ENCODE data around the gene OR2J3.
"Not testable (repeated sequence)": the region's sequence is repeated elsewhere in the genome, so short reads cannot be mapped to it uniquely, and the experiment has no call there.

The OR2J3 gene

DNA sequence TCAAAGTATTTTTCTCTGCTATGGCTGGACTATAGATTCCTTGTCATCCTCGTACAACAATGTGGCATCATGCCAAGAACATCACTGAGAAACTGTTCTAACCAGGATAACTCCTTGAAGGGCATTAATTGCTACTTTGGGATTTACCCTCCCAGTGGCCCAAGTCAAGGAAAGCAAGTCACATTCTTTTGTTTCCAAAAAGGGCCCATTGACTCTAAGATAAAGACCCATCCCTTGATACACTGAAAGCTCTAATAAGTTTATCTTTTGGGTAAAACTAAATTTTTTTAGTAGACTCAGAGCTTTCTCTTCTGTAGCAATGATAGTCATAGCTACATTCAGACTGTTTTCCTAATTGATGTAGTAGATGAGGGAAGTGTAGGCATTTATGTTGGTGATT, at the start of gene OR2J3:
TSS of gene OR2J3 (plus strand) at position 301 of the 400 bp plus-strand sequence. CDS start 3,833 bp downstream, outside the sequence.
- no peak for DNase-seq

- DNase-seq, result no peak
Measured at GRCh38 chr6:29071831-29072723, 35.8 kb upstream of the OR2J3 start.

DNA sequence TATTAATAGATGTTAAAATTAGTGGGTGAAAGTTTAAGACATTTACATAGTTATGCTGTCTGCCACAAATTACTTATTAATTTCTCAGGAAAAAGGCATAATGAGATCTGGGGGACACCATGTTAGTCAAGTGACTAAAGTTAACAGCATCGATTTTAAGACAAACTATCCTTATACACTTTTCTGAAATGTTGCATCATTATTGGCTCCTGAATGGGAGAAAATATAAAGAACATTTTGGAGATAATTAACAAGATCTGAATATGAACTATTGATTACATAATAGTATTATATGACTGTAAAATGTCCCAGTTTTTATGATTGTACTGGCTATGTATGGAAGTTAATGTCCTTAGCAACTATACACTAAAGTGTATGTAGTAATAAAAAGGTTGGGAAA, 28.7 kb upstream of the OR2J3 start:
- DNase-seq, result no peak

DNA sequence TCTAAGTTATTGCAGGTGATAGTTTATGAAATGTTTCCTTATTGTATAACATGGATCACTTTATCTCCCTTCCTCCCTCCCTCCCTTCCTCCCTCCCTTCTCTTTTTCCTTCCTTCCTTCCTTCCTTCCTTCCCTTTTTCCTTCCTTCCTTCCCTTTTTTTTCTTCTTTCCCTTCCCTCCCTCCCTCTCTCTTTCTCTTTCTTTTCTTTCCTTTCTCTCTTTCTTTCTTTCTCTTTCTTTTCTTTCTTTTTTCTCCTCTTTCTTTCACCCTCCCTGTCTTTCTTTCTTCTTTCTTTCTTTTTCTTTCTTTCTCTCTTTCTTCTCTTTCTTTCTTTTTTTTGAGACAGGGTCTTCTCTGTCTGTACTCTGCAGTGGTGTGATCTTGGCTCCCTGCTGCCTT, 26.5 kb upstream of the OR2J3 start:
- no peak for DNase-seq

- DNase-seq, result no peak
Measured at GRCh38 chr6:29082457-29082856, 25.4 kb upstream of the OR2J3 start.

DNA sequence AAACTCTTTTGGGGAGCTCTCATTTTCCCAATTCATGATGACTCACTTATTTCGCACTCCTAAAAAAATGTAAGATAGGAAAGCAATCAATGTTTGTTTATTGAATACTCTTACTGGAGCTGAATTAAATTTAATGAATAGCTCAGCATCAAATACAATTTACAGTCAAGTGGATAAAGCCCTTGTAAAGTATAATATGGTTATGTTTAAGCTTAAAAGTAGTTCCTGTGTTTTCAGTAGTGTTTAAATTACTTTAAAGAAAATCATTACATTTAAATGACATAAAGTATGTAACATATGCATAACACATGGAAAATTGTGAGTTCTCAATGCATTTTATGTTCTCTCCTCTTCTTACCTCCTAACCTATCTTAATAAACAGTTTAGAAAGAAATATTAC, 20.6 kb upstream of the OR2J3 start, which contains the start of gene OR2B3:
TSS of gene OR2B3 (minus strand) at position 101 of the 400 bp plus-strand sequence. CDS start at position 36, 65 bp downstream.
- DNase-seq, result no peak

DNA sequence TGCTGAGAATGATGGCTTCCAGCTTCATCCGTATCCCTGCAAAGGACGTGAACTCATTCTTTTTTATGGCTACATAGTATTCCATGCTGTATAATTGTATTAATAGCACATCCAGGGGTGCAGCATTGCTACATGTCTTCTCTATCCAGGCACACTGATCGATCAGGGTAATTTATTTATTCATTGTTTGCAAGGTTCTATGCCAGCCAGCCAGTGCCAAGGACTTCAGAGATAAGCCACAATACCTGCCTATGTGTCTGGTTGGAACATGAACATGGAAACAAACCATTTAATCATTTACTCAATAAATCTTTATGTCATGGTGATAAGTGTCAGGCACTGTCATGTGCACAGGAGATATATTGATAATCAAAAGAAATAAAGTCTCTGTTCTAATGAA, 14.9 kb upstream of the OR2J3 start:
- DNase-seq, result no peak

GRCh38 chr6:29097803-29098202, 10.1 kb upstream of the OR2J3 start:
- no peak for DNase-seq

- no peak for DNase-seq
Measured at GRCh38 chr6:29099190-29099589, 8.7 kb upstream of the OR2J3 start, which contains the start of gene OR2J1. Gene OR2J1, plus strand, starts transcription at chr6:29099490. Its CDS starts 1,453 bp downstream, at chr6:29100943.

DNA sequence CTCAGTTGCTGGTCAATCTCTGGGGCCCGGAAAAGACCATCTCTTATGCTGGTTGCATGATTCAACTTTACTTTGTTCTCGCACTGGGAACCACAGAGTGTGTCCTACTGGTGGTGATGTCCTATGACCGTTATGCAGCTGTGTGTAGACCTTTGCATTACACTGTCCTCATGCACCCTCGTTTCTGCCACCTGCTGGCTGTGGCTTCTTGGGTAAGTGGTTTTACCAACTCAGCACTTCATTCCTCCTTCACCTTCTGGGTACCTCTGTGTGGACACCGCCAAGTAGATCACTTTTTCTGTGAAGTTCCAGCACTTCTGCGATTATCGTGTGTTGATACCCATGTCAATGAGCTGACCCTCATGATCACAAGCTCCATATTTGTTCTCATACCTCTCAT, 4.3 kb downstream of the OR2J3 start:
- DNase-seq, result no peak

DNA sequence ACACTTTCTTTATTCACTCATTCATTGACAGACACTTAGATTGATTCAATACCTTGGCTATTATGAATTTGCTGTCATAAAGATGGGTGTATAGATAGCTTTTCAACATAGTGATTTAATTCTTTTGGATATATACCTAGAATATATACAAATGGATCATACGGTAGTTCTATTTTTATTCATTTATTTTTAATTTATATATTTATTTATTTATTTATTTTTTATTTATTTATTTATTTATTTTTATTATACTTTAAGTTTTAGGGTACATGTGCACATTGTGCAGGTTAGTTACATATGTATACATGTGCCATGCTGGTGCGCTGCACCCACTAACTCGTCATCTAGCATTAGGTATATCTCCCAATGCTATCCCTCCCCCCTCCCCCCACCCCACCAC, 7.1 kb downstream of the OR2J3 start:
- DNase-seq, result not testable (repeated sequence)

DNA sequence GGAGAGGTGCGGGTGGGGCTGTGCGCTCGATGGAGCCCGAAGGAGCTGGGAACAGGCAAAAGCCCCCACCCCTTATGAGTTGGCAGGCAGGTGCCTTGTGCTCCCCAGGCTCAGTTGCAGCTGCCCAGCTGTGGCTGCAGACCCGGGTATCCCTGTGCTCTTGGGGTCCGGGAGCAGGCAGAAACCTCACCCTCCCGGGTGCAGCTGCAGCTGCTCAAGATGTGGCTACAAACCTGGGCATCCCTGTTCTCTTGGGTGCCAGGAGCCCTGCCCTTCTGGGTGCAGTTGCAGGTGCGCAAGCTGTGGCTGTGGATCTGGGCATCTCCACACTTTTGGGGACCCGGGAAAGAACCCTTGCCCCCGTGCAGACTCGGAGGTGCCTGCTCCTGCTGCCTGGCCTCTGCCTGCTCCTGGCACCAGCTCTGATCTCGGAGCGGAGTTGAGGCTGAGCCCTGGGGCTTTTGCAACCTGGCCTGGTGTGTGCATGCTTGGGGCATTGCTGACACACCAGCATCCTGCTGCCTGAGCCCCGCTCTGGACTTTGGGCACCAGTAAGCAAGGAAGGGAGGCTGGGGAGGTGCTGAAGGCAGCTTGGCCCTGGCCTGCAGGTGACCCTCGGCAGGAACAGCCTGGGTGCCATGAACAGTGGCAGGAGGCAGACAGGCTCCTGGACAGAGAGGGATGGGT, 21.6 kb downstream of the OR2J3 start:
- no peak for DNase-seq

GRCh38 chr6:29130644-29131043, 22.8 kb downstream of the OR2J3 start:
- DNase-seq, result no peak

DNA sequence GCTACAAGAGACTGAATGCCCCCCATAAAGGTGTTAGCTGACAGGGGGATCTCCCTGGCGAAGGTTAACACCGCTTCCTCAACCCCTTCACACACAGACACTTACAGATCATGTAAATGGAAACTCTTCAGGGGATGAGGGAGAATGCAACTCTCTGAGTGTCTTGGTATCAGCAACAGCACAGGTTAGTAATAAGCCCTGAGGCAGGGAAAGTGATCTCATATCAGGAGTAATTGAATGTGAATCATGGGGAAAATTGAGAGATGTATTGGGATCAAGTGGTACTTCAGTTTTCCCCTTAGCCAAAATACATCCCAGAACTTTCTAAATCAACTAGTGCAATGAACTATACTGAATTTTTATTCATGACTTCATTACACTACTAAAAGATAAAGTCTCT, 23.8 kb downstream of the OR2J3 start:
- DNase-seq, result no peak

DNA sequence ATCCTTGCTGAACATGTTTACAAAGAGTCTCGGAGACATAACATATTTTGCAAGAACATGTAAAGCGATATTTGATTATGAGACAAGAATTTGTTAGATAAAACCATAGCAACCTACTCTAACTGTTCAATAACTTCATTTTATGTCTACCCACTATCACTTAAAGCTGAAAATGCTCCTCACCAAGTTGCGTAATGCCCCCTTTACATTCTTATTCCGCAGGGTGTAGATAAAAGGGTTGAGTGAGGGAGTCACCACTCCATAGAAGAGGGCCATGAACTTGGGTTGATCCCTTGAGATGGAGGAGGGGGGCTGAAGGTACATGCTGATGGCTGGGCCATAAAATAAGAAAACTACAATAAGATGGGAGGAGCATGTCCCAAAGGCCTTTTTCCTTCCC, 29.9 kb downstream of the OR2J3 start:
- no peak for DNase-seq

GRCh38 chr6:29141606-29142005, 33.7 kb downstream of the OR2J3 start:
- DNase-seq, result no peak

- DNase-seq, result no peak
Measured at GRCh38 chr6:29142309-29142708, 34.5 kb downstream of the OR2J3 start.

DNA sequence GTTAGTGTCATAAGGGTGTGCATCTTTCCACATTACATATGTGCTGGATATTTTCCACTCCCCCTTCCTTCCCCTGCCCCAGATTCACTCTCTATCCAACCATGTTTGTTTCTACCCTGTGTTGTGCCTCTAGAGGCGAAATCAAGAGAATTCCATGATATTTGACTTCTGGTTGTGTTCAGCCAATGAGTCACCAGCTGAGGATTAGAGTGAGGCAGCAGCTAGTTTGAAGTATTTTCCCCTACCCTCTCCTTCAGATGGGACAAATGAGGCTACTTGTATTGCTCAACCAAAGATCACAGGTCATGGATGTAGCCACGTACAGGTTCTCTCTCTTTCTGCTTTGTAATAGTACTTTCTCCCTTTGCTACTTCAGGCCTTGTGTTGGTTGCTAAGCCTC, 38.3 kb downstream of the OR2J3 start:
- DNase-seq, result no peak

DNA sequence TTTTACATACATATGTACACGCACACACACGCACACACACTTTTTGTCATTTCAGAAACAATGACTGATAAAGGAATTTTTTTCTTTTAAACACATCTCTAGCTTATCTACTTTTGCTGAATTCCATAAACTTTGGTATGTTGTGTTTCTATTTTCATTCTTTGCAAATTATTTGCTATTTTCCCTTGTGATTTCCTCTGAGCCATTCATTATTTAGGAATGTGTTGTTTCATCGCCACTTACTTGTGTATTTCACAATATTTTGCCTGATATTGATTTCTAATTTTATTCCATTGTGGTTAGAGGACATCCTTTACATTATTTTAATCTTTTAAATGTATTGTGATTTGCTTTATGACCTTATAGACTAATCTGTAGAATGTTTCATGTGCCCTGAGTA, 39.2 kb downstream of the OR2J3 start:
- DNase-seq, result no peak

- not testable (repeated sequence) for DNase-seq
Measured at GRCh38 chr6:29149444-29149843, 41.6 kb downstream of the OR2J3 start.

GRCh38 chr6:29153083-29153482, 45.2 kb downstream of the OR2J3 start:
- no peak for DNase-seq

- DNase-seq, result not testable (repeated sequence)
Measured at GRCh38 chr6:29155182-29155581, 47.3 kb downstream of the OR2J3 start.

DNA sequence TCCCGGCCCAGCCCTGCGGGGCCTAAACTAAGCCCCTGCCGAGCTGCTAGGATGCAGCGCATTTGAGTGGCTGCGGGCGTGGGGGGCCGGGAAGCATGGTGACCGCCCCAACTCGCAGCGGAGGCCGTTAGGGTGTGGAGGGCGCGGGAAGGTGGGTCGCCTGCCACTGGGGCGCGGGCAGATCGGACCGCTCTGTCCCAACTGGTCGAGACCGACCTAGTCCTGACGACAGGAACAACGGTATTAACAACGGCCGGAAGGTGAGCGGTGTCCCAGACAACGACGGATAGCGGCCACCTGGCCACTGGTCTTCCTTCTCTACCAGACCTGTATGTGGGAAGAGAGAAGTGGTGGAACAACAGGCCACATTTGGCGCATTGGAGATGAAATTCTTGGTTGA, 52.1 kb downstream of the OR2J3 start:
- DNase-seq, result not testable (repeated sequence)
